ENCODE measurements around the gene IGLL1.
"Not testable (repeated sequence)": the region's sequence is repeated elsewhere in the genome, so short reads cannot be mapped to it uniquely, and the experiment has no call there.

Gene IGLL1

GRCh38 chr22:23579870-23580575 lies at the start of gene IGLL1:
Gene IGLL1 (minus strand): TSS chr22:23580290. CDS start chr22:23580190, 100 bp downstream.
- no peak for DNase-seq

- DNase-seq: not testable (repeated sequence)
Observed at GRCh38 chr22:23628056-23628743, 48.1 kb upstream of the IGLL1 start.

- not testable (repeated sequence) for DNase-seq
Observed at GRCh38 chr22:23627401-23628055, 47.4 kb upstream of the IGLL1 start.

- no peak for DNase-seq
Observed at GRCh38 chr22:23626286-23626975, 46.3 kb upstream of the IGLL1 start.

GRCh38 chr22:23622634-23623033 lies 42.5 kb upstream of the IGLL1 start:
- DNase-seq: no peak

GRCh38 chr22:23621916-23622315 lies 41.8 kb upstream of the IGLL1 start:
- DNase-seq: not testable (repeated sequence)

- no peak for DNase-seq
Observed at GRCh38 chr22:23621082-23621780, 41.1 kb upstream of the IGLL1 start.

GRCh38 chr22:23613193-23613972 lies 33.3 kb upstream of the IGLL1 start:
- no peak for DNase-seq

- DNase-seq: no peak
Observed at GRCh38 chr22:23609983-23610781, 30.1 kb upstream of the IGLL1 start.

DNA sequence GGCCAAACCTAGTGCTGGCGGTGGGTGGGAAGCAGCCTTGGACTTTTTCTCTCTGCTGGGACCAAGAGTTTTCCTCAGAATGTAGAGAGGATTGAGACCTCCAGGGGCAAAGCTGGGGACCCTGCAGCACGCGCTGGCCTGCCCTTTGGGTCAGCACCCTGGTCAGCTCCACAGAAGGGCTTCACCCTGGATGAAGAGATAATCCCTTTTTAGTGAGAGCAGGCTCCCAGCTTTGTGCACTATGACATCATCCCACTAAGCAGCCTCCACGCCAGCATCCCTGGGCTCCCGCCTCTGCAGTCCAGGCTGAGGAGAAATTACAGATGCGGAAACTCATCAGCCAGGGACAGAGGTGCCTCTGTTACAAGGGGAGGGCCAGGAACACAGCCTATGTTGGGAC lies 28.5 kb upstream of the IGLL1 start:
- DNase-seq: no peak

- no peak for DNase-seq
Observed at GRCh38 chr22:23606204-23607131, 26.4 kb upstream of the IGLL1 start.

- no peak for DNase-seq
Observed at GRCh38 chr22:23604939-23605712, 25.0 kb upstream of the IGLL1 start.

DNA sequence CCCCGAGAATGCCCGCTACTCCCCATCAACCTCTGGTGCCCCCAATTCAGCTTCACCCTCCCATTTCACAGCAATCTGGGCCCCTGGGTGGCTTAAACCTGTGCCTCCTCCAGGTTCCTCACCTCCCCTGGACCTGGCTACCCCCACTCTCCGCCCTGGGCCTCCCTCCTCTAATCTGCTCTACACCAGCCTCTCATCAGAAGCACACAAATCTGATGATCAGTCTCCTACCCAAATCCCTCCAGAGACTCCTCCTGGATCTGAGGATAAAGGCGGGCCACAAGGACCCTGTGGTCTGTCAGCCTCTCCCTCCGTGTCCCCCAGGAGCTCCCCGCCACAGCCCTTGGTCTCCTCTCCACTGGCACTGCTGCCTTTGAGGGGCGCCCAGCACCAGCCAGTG lies 23.2 kb upstream of the IGLL1 start:
- no peak for DNase-seq

DNA sequence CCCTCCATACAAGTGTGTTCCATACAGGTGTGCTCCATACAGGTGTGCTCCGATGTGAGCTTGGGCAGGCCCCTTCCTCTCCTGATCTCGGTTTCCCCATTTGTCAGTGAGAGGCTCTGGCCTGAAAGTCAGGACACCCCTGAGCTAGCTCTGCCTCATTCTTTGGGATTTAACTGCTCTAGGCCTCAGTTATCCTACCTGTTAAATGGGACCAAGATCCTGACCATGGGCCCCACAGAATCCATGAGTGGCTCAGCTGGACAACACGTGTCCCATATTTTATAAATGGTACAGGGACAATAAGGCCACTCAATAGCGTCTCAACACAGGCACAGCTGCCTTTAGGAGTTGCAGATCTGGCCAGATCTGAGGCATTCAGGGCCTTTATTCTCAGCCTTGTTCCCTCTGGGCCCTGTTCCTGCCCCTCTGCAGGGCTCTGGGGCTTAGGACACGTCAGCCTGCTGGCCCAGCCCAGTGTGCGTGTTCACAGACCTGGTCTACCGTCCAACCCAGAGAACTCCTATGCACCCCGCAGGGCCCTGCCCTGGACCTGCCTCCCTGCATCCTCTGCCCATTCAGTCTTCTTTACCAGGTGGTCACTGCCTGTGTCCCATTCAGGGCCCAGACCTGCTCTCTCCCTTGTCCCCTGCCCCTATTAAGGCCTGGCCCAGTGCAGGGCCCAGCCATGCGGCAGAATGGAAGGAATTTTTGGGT lies 18.9 kb upstream of the IGLL1 start:
- no peak for DNase-seq

DNA sequence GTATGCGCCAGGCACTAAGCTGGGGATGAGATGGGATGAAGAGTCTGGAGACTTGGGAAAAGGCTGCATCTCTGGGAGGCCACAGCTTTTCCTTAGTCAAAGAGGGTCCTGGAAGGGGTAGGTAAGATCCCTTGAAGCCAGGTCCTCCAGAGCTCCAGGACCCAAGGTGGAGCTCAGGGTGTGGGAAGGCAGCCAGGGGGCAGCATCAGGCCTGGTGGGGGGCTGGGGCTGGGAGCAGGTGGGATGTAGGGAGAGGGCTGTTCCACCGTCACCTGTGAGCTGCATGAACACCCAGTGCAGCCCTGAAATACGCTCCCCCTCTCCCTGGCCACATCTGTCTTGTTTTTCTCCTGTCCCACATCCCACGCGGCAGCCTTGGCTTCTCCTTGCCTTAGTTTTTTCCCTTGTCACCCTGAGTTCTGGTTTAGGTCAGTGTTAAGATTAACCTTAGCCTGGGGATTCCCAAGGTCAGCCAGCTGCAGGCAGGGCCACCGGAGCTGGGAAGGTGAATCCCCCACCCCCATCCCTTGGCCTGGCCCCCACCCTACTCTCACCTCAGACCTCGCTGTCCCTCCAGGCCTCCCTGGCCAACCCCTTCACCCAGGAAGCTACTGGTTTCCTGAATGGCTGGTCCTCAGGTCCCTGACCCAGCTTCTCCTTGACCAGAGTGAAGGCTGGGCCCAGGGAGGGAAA lies 17.6 kb upstream of the IGLL1 start:
- not testable (repeated sequence) for DNase-seq

DNA sequence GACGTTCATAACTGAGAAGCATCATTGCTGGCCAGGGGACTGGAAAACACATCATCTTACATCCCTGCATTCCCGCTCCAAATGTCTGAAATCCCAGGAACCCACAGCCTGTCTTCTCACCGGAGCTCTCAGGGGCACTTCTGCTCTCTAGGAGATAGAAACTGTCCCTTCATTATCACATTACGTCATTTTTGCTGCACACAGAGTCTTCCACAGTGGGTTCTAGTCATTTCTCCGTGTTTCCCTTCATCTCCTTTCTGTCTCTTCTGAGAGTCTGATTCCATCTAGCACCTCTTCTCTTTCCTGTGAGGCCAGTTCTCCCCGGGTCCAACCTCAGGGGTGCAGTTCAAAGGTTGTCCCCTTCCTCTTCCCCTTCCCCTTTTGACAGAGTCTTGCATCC lies 15.8 kb upstream of the IGLL1 start:
- DNase-seq: not testable (repeated sequence)

GRCh38 chr22:23591846-23592245 lies 11.8 kb upstream of the IGLL1 start:
- DNase-seq: no peak

All from NCI-H2029 treated with DMSO at 0.1 percent for 48 hours (cell line).